ENCODE measurements around the gene CCDC28B.

DNA sequence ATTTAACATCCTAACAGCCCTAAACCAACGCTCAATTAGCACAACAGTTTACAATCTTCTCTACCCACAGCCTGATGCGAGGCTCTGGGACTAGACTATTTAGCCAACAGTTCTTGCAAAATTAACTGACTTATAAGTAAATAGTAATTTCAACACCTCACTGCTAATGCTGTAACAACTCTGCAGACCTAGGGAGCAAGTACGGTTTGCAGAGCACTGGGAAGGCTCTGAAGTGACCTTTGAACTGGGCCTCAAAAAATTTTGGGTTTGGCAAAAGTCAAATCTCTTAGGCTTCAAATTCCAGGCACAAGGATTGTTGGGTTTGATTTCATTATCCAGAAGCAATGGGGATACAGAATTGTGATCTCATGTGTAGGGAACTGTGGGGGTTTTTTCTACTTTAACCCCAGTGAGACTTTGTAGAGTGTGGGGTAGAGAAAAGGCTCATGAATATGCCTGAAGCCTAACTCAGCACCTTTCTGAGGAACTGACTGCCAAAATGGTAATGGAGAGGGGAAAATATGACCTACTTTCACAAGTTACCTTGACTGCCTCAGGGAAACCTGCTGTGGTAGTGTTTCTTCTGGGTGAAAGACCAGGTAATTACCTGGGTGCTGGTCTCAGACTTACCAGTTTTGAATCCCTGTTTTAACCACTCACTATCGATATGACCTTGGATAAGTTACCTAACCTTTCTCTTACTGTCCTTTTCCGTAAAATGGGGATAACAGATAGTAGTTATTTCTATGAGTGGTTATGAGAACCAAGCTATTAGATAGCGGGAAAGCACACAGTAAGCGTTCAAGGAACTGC is 21.8 kb upstream of the CCDC28B start:
- TF ChIP-seq ZNF274 (IDR thresholded peaks at IDR 0.05; ENCODE audit: low read depth, low read length) = no peak
- TF ChIP-seq YY1 (IDR thresholded peaks at IDR 0.05; ENCODE audit: insufficient read depth, insufficient read length) = no peak

Data from NT2/D1 (cell line).